ENCODE results near the gene ADO.

The ADO gene

GRCh38 chr10:62818426-62819011, 14.0 kb downstream of the ADO start:
- DNase-seq: peak; percentile 88

DNA sequence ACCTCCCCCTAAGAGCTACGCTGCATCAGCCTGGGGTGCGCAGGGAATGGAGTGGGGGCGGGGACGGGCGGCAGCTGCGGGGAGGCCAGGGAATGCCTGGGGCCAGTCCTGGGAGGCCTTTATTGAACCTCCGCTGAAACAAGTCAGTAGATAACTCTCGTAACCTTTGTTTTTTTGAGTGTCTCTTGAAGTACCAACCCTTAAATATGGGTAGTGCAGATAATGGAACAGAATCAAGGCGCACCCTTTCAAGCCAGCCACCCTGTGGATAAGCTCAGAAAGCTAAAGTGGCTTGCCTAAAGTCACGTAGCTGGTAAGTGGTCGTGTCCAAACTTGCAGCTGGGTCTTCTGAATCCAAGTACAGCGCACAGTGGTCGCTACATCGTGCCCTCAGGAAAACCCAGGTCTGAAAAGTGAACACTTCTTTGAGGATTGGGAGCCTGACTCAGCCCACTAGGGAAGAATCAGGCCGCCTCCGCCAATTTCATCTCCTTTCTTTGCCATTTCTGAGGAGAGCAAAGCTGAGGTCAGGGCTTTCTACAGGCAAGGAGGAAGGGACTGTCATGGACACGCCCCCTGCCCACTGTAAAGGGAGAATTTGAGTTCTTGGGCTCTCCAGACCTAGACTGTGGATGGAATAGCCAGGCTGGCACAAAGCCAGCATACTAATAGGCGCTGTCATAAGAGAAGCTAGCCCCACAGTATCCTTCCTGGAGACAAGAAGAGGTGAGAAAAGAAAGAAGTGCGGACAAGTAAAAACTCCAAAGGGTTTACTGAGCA, 14.8 kb downstream of the ADO start:
- no peak for DNase-seq

GRCh38 chr10:62820586-62820985, 16.1 kb downstream of the ADO start:
- DNase-seq: no peak

GRCh38 chr10:62826273-62826672, 21.8 kb downstream of the ADO start:
- DNase-seq: no peak

DNA sequence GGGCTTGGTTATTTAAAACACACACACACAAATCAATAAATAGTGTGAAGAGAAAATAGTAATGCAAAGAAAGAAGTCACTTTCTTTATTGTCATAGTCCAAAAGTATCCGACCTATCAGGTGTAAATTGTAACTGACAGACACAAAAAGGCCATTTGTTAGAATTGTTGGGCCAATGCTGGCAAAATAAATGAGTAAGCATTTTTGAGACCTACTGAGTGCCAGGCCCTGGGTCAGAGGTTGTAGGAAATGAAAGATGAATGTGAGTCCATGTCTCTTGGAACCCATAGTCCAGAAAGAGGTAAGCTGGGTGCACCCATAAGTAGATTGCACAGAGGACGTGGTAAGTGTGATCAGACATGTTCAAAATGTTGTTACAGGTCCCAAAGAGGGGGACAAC, 25.1 kb downstream of the ADO start:
- no peak for DNase-seq

GRCh38 chr10:62830679-62831078, 26.2 kb downstream of the ADO start:
- DNase-seq: no peak

DNA sequence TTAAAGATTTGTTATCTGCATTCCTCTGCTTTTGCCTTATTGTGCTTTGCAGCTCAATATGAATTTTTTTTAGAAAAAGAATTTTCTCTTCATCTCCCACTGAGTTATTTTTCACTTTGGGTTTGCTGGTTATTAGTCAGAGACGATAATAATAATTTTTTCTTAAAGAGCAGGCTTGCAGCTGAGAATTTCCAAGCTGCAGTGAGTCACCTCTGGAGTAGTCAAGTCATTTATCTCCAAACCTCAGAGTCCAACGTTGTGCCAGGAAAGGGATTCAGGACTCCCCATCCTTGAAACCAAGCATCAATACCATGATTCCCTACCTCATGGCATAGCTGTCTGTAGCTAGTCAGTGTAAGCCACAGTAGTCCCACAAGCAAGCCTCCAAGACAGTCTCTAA, 26.8 kb downstream of the ADO start:
- no peak for DNase-seq

- no peak for DNase-seq
Observed at GRCh38 chr10:62839590-62839989, 35.1 kb downstream of the ADO start.

DNA sequence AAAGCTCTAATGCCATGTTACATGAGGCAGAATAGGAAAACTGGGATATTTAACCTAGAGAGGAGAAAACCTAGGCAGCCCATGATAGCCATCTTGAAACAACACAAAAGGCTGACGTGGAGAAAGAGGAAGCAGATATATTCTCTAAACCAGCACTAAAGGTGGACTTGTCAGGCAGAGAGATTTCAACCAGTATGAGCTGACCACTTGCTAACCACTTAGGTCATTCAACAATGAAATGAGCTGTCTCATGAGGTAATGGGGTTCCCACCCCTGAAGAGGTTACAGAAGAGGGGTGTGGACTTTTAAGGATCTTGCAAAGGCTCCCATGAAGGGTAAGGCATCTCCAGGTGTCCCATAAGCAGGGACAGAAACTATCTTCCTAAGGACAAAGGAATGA, 38.5 kb downstream of the ADO start:
- no peak for DNase-seq

GRCh38 chr10:62843600-62843999, 39.1 kb downstream of the ADO start:
- DNase-seq: no peak

DNA sequence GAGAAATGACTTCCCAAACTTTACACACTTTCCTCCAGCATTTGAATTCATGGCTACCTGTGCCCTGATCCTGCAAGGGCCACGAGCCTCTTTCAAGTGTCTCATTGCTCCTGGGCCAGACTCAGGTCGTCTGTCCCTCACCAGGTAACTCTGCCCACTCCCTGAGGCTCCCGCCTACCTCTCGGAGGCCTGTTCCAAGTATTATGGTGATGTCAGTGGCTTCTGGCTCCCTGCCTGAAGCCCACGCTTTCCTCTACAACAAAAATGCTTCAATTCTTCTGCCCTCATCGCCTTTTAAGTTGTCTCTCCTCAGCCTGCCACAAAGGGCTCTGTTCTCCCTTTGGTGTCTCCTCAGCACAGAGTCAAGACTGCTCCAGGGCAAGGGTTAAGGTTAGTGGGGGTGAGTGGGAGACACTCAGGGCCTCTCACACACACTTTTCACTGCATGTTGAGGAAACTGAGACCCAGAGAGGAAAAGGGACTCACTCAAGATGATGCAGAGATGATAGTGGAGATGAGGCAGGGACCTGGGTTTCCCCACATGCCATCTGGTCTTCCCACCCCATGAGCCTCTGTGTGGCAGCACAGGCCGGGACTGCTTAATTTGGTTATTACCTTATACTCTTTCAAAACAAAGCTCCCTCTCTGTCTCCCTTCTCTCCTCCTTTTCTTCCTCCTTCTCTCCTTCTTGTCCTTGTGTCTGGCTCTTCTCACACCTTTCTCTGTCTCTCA, 39.9 kb downstream of the ADO start:
- no peak for DNase-seq

DNA sequence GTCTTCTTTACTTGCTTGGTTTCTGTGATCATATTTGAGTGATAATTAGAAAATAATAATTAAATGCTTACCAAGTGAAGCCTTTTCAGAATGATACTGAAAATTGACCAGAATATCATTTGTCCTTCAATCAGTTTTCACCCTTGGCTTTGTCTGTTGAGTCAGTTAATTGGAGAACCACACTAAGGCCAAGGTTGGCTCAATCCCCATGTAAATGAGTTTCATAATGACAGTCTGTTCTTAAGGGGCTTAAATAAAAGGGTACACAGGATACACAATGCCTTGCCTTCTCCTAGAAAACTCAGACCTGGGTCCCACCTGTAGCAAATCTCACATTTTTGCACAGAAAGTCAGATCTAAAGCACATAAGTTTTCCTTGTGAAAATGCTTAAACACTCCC, 42.9 kb downstream of the ADO start:
- DNase-seq: no peak

DNA sequence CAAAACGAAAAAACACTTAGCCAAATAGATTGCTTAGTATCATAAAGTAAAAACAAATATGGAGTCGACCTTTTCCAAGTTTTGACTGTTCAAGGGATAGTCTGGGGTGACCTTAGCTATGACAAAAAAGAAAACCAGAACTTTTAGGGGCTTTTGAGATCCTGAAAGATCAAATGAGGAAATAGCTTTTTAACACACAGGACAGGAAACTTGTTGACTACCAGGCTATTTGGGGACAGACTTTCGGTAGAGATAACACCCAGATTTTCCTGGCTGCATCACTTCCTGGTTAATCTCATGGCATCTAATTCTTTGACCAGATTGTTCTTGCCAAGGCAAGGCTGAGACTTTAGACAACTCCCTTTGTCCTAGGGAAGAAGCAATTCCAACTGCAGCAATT, 46.1 kb downstream of the ADO start:
- no peak for DNase-seq

DNA sequence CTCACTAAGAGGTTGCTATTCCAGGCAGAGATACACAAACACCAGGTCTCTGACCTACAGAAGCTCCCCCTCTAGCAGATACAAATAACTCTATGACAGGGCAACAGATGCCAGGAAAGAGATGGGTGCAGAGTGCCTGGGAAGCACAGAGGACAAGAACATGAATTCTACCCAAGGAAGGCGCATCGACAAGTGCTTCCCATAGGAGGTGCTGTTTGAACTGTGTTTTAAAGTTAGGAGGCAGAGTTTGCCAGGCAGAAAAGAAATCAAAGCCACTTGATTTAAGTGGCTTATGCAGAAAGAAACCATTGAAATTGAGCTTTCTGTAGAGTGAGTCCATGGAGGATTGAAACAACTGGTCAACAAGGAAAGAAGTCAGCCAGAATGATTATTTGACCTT, 46.9 kb downstream of the ADO start:
- DNase-seq: no peak

GRCh38 chr10:62852961-62853702, 48.6 kb downstream of the ADO start:
- DNase-seq: no peak

- peak; percentile 70 for DNase-seq
Observed at GRCh38 chr10:62853710-62854109, 49.2 kb downstream of the ADO start.

DNA sequence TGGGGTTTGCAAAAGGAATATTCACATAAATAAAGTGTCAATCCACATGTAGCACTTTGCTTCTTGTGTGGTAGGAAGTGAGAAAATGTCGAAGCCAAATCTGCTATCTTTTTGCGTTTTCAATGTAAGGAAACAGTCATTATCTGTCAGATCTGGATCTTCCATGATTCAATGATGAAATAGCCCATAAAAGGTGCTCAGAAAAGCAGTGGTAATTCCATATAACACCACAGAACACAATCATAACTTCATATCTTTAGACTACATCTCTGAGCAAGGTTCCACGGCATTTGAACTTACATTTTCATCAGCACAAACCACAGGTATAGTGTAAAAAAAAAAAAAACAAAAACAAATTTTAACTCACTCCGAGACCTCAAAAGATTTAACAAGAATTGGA, 51.5 kb downstream of the ADO start:
- DNase-seq: no peak
